NCI-H345 treated with DMSO at 0.1 percent for 48 hours (cell line): ENCODE results near the gene CRIP2.

ENCODE experiments used
- DNase-seq: peaks from one replicate; lab custom pipeline; 2025; ENCODE audit not compliant: unreplicated experiment; lab: John Stamatoyannopoulos, UW

CRIP2 gene

DNA sequence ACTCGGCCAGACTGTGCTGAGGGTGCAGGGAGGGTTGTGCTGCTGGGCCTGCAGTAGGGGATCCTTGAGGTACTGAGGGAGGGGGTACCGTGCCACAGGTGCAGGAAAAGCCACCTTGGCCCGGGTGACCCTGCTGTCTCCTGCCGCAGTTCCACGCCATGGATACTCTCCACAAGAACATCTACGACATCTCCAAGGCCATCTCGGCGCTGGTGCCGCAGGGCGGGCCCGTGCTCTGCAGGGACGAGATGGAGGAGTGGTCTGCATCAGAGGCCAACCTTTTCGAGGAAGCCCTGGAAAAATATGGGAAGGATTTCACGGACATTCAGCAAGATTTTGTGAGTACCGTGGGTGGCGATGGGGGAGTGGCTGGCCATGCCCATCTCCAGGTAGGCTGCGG is 14.0 kb upstream of the CRIP2 start:
- DNase-seq: no peak

DNA sequence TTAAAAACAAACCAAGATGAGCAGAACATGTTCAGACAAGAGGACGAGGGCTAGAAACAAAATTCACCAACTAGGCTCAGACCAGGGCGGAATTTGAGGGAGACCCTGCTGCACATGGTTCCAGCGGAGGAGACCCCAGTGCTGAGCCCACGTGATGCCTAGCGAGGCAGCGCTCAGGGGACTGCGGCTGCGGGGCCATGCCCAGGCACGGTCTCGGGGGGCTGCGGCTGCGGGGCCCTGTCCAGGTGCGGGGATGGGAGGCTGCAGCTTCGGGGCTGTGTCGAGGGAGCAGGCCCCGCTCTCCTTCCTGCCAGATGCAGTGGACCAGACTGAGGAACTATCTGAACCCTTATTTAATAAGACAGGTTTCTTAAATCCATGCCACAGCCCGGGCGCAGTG is 12.7 kb upstream of the CRIP2 start:
- DNase-seq: no peak

DNA sequence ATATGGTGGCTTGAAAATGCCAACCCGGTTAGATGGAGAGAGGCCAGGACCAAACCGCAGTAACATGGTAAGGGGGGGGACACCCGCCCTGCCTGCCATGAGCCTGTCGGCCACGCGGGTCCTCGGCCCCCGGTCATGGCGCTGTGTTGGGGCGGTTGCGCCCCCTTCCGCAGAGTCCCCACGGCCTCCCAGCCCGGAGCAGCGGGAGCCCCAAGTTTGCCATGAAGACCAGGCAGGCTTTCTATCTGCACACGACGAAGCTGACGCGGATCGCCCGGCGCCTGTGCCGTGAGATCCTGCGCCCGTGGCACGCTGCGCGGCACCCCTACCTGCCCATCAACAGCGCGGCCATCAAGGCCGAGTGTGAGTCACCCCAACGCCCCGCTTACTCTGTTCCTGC is 10.1 kb upstream of the CRIP2 start:
- DNase-seq: no peak

DNA sequence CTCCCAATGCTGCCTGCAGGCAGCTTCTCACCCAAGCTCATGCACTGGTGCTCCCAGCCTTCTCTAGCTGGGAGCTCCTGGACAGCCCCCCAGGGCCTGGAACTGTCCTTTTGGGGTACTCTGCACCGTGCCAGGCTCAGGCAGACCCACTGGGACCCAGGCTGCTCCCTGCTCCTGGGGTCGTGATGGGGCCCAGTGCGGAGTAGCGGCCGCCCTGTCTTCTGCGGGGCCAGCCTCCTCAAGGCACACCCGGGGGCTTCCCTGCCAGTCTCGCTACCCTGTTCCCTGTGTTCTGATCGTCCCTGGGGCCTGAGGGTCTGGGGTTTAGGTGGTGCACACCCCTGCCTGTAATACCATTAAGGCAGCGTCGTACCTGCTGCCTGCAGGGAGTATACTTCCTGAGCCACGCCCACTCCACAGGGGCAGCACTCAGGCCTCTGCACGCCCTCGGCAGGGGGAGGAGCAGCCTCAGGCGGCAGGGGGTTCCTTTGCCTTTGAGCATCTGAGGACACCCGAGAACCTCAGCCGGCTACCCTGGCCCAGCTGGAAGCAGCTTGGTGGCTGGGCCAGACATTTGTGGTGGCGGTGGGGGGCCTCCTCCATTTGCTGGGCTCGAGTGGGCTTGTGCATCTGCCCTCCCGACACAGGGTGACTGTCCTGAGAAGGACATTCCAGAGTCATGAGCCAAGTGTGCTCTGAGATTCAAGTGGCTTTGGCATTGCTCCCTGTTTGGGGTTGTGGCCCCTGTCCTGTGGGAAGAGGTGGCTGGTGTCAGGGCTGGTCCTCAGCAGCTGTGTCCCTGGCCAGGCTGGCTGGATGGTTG is 9.2 kb upstream of the CRIP2 start:
- peak; percentile 61 for DNase-seq

DNA sequence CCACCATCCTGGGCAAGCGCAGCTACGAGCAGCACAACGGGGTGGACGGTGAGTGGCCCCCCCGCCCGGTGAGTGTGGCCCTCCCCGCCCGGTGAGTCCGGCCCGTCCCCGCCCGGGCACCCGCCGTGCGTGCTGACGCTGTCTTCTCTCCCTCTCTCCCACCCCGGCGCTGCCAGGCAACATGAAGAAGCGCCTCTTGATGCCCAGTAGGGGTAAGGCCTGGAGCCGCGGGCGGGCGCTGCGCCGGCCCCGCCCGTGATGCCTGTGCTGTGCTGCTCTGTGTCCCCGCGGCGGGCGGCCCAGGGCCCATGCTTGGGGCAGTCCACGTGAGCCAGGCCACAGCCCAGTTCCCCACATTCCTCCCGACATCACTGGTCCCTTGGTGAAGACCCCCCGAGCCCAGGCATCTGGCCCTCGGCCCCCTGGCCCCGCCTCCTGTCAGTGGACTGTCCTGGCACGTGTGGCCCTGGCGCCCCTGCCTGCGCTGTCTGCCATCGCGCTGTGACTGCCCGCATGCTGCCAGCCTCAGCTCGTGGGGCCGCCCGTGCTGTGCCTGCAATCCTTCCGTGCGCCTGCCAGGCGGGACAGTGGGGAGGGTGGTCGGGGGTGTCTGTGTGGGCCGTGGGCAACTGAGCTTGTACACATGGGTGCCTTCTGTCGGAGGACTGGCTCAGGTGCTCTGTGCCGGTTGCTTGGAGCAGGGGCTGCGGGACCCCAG is 7.9 kb upstream of the CRIP2 start:
- DNase-seq: no peak

DNA sequence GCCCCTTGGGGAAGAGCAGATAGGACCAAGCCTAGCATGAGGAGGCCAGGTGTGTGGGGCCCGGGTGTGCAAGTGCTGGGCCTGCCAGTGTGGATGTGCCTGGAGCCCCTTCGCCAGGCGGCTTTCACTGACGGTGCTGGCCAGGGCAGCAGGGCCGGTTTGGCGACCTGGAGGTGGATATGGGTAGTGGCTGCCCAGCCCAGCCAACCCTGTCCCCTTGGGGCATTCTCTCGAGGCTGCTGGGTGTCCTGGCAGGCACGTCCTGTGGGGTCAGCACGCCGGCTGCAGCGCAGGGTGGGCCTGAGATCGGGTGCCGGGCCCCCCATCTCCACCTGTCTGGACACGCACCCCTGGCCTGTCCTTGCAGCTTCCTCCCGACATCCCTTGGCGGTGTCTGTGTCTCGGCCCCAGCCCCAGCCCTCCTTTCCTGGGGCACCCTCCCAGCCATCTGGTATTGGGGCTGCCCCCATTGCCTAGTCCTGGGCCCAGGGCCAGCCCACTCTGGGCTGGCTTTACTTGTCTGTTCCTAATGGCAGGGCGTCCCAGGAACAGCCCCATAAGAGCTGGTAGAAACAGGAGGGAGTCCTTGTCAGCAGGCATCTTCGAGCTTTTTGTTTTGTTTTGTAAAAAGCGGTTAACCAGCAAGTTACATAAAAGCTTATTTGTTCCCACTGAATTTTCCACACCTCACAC is 7.2 kb upstream of the CRIP2 start:
- no peak for DNase-seq

DNA sequence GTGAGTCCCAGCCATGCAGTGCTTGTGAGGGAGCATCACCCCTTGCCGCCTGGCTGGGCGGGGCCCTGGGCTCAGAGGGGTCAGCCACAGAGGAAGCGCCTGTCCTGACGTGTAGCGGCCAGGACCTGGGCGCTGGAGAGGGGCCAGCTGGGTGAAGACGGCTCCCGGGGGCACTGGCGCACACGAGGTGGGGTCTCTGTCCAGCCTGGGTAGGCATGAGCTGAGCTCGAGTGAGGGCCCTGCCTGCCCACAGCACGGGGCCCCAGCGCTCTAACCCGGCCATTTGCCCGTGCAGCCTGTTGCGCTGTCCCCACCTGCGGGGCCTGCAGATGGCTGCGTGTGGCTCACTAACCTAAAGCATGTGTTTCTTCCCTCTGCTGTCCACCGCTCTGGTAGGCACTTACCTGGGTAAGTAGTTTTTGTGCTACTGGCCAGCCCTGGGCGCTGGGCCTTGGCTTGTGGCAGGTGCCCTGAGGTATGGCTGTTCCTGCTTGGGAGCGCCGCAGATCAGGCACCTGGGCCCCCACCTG is 6.6 kb upstream of the CRIP2 start:
- no peak for DNase-seq

DNA sequence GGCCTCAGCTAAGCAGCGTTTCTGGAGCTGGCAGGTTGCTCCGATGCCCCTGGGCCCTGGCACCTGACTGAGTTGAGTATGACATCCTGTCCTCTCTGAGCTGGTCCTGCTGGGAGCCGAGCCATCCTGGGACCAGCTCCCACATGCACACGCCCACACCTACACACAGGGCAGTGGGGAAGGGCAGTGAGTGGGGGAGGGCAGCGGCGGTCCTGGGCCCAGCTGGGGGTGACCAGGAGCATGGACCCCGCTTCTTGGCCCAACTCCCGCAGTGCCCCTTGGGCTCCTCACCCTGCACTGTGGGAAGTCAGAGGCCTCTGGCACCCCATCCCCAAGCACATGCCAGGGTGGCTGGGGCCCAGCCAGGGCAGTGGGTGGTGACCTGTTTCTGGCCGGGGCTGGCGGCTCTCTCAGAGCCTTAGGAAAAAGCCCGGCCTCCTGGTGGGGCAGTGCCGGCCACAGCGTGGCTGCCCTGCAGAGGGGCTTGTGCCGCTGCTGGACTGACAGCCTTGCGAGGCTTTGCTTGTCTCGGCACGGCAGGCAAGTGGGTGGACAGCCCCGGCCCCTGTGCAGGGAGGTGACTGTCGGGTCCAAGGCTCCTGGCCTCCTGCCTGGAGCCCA is 5.9 kb upstream of the CRIP2 start:
- no peak for DNase-seq

DNA sequence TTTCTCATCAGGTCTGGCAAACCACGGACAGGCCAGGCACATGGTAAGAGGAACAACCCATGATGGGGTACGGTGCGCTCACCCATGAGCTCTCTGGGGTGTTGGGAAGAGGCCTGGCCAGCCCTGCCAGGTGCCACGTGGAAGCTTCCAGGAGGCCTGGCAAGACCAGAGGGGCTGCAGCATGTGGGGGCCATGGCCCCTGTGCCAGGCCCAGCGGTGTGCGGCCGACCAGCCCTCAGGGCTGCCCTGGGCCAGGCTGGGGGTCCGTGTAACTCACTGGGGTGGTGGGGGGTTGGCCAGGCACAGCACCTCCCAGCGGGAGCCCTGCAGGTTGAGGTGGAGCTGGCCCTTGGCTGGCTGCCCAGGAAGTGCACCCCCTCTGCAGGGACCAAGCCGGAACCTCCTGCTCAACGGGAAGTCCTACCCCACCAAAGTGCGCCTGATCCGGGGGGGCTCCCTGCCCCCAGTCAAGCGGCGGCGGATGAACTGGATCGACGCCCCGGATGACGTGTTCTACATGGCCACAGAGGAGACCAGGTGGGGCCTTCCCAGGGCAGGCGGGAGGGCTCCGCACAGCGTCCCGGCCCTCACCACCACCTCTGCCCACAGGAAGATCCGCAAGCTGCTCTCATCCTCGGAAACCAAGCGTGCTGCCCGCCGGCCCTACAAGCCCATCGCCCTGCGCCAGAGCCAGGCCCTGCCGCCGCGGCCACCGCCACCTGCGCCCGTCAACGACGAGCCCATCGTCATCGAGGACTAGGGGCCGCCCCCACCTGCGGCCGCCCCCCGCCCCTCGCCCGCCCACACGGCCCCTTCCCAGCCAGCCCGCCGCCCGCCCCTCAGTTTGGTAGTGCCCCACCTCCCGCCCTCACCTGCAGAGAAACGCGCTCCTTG is 4.9 kb upstream of the CRIP2 start:
- DNase-seq: no peak

DNA sequence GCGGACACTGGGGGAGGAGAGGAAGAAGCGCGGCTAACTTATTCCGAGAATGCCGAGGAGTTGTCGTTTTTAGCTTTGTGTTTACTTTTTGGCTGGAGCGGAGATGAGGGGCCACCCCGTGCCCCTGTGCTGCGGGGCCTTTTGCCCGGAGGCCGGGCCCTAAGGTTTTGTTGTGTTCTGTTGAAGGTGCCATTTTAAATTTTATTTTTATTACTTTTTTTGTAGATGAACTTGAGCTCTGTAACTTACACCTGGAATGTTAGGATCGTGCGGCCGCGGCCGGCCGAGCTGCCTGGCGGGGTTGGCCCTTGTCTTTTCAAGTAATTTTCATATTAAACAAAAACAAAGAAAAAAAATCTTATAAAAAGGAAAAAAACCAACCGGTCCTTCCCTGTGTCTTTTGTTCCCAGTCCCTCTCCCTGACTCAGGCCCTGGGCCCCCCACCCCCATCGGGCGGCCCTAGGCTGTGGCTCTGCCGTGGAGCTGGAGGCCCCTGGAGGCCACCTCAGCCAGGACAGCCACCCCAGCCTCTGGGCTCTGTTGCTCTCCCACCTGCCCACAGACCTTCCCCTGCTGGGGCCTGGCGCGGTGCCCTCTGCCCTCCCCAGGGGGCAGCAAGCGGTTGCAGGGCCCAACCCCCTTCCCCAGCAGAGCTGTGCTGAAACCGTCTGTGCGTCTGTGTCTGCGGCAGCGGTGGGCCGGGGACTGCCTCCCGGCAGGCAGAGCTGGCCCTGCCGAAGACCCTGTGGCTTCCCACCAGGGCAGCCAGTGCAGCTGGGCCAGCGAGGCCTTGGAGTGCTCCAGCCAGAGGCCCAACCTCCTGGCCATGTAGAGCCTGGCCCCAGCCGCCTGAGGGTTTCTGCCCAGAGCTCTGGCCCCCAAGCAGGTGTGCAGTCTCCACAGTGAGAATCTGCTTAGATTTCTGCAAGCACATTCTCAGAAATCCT is 4.0 kb upstream of the CRIP2 start:
- DNase-seq: peak; percentile 79

DNA sequence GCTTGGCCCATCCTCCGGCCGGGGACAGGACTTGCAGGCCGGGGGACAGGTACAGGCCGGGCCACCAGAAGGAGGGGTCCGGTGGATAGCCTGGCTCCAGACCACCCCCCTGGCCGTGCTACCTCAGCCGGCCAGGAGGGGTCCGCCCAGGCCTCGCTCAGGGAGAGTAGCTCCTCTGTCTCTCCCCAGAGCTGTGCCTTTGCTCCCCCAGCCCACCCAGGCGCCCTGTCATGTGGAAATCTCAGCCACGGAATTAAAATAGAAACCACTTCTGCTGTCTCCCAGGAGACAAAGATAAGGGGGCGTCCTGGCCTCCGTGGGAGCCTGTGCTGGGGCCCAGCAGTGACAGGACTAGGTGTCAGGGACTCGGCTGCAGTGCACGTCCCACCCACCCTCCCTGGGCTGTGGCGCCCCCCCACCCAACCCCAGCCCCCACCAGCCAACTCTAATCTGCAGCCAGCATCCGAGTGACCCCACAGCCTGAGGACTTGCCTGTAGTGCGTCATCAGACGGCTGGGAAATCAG is 3.3 kb upstream of the CRIP2 start:
- DNase-seq: no peak

DNA sequence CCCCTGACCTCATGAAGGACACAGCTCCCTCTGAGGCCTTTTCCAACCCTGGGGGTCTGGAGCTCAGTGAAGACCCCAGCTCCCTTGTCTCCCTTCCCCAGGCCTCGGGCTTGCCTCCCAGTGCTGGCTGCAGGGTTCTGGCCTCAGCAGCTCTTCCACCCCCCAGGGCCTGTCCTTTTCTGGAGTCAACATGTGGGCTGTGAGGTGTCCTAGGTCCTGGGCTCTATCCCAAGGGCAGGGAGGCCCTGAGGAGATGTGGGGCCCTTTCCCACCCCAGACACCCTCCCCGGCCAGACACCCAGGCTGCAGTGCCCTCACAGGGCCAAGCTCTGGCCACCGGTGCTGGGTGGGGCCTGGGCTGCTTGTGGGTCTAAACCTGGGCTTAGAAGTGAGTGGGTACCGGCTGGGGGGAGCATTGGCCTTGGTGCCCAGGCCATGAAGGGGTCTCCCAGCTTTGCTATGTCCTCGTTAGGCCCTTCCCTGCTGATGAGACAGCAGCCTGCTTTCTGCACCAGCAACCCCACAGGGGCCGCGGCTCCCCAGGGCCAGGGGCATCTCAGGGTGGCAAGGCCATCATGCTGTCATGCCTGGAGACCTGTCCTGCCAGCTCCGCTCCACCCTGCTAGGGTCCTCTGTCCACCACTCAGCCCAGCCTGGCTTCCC is 2.7 kb upstream of the CRIP2 start:
- DNase-seq: no peak

DNA sequence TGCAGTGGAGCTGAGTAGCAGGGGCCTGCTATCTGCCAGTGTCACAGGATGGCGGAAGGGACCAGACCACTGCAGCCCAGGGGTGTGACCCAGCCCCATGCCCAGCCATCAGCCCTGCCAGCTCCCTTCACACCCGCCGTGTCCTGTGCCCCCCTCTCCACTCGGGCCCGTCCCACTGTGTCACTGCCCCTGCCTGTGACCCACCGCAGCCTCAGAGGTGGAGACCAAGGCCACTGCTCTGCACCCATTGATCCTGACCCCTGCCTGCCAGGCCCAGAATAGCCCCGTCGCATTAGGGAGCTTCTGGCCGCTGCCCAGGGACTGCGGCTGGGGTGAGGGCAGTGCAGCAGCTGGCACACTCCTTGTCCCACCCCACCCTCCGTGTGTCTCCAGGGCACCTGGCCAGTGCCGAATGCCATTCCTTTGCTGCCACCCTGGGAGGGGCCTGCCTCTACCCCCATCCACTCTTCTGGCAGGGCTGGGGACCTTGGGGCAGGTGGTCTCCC is 2.1 kb upstream of the CRIP2 start:
- no peak for DNase-seq

DNA sequence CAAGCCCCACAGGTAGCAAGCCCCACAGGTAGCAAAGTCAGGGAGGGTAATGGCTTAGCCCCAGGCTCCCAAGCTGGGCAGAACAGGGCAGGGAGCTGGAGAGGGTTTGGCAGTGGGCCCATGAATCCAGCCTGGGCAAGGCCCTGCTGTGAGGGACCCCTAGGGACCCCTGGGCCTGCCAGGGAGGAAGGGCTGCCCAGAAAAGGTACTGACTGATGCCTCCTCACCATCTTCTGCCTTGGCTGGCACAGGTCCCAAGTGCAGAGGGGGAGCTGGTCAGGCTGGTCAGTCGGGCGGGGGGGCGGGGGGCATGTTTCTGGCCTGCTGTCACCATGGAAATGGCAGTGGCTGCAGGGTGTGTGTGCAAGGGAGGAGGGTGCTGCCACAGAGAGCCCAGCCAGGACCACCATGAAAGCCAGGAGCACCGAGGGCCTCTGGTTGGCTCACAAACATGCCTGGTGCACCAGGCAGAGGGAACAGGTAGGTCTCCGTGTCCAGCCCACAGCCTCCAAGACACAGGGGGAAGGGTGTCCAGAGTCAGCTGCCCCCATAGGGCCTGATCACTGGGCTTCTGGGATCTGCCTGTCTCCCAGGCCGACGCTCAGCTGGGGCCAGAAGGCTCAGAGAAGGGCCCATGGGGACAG is 1.5 kb upstream of the CRIP2 start:
- peak; percentile 47 for DNase-seq

DNA sequence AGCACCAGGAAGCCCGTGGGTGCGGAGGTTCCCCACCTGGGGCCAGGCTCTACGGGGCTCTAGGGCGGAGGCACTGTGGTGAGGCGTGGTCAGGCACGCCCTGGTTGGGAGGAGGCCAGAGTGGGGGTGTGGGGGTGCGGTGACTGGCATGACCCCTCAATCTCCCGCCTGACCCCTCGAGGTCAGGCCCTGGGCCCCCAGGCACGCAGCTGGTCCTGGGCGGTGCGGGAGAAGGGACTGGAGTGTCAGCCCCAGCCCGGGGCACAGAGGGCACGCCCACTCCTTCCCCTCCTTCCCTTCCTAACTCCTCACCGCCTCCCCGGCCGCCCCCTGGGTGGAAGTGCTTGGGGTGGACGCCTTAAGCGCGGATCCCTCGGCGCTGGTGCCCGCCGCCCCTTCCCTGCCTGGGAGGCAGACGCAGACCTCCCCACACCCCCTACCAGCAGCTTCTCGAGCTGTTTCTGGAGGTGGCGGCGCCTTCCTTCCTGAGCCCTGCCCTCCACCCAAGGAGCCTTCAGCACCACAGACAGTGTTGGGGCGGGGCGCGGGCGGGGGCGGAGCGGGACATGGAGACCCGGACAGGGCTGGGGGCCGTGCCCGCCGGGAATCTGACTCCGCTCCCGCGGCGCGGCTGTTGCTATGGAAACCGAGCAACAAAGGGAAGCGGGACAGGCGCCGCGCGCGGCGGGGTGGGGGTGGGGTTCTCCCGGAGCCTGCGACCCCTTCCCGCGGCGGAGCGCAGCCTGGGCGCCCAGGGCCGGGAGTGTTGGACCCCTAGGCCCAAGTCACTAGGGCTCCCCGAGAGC is 741 bp upstream of the CRIP2 start:
- DNase-seq: peak; percentile 63

DNA sequence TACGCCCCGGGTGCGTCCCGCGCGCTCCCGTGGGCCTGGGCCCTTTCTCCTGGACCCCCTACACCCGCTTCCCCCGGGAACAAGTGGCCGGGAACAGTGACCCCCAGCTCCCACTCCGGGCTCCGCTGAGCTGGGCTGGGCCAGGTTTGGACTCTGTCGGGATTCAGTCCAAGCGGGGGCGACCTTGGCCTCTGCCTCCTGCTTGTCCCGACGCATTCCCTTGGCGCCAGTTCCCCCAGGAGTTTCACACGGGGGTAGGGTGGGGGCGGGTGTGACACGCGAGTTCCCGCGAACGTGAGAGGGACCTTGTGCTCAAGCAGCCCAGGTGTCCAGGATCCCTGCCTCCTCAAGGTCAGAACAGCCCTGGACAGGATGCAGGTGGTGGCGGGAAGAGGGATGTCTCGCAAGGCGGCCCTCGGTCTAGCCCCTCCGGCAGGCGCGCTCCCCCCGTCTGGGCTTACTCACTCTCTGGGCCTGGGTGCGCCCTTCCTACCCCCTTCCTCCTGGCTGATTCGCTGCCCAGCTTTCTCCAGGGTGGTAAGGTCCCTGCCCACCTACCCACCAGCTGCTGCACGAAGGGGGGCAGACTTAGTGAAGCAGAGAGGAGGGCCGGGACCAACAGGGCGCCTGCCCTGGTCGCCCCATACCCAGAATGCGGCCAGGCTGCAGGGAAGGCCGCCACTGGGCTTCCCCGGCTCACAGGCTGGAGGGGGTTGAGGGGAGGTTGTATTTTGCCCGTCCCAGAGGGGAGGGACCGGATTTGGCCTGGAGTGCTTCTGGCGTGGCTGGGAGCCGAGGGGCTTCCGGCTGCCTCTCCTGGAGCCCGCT is 862 bp downstream of the CRIP2 start:
- DNase-seq: no peak
